A549 (cell line): Measurements from ENCODE around the gene STX19. TPM values are rescaled to one million over a fixed set of nuclear protein-coding genes. Genes with fewer than 3 reads are reported as not detected.

Experiments
- ATAC-seq, 2 experiments: fragments of 200-7000 bp in 1 of 2; fragments of >200 bp in 1 of 2; cut with Nextera tagmentation in 1 of 2; cut with Tn5 transposase in 1 of 2; 3 replicates each; pipeline versions ENCODE4 v1.8.0 to v1.9.1; 2018 to 2020; ENCODE audit warnings: mild to moderate bottlenecking in 1 of 2, moderate library complexity in 1 of 2
- CTCF ChIA-PET: fragments of 300-600 bp; sonication (Branson Sonifier 250); formaldehyde crosslinking; extraction: SDS; loops from one replicate; lab custom pipeline; 2021; ENCODE audit warnings: antibody characterized with exemption, inconsistent platforms; lab: Yijun Ruan, JAX
- POLR2A ChIA-PET: fragments of 350-600 bp; formaldehyde crosslinking; extraction: SDS; loops from one replicate; lab custom pipeline; 2021; ENCODE audit warnings: antibody characterized with exemption, inconsistent platforms; lab: Yijun Ruan, JAX
- DNase-seq, 2 experiments: peaks; one replicate each; pipeline versions ENCODE4 v3.0.0 to v3.0.0-alpha.2; 2011 to 2016; ENCODE audit warnings: low read depth in 1 of 2, low spot score in 1 of 2
- FAIRE-seq: peaks from 2 replicates; lab custom pipeline; 2011; peaks lifted over from hg19 to GRCh38; lab: Jason Lieb, UNC
- H3K27ac ChIP-seq, 2 experiments: fragments of >200 bp; sonication (Bioruptor Twin); formaldehyde crosslinking; 3 replicates each; pipeline ENCODE4 v1.5.1; 2016 to 2017
- H3K4me1 ChIP-seq: fragments of >200 bp; sonication (Bioruptor Twin); formaldehyde crosslinking; 3 replicates; pipeline ENCODE4 v1.6.1; 2016
- H3K4me2 ChIP-seq: fragments of >200 bp; sonication (Bioruptor Twin); formaldehyde crosslinking; 3 replicates; pipeline ENCODE4 v1.6.1; 2016
- H3K4me3 ChIP-seq: fragments of >200 bp; sonication (Bioruptor Twin); formaldehyde crosslinking; 3 replicates; pipeline ENCODE4 v1.5.1; 2016
- H3K9me3 ChIP-seq: fragments of >200 bp; sonication (Bioruptor Twin); formaldehyde crosslinking; 3 replicates; pipeline ENCODE4 v1.6.1; 2016
- BHLHE40 ChIP-seq: IDR thresholded peaks from 2 replicates; pipeline ENCODE4 v1.6.1; 2012; ENCODE audit warnings: low read depth, low read length, inconsistent platforms
- CTCF ChIP-seq: fragments of >200 bp; sonication (Bioruptor Twin); formaldehyde crosslinking; IDR thresholded peaks from 3 replicates; pipeline ENCODE4 v1.5.1; 2016
- EP300 ChIP-seq, 2 experiments: fragments of >200 bp; sonication (Bioruptor Twin); formaldehyde crosslinking; IDR thresholded peaks; 2 replicates in 1 of 2; 3 replicates in 1 of 2; pipeline ENCODE4 v1.6.1; 2016 to 2017
- FOXS1 ChIP-seq: fragments of 250-450 bp; sonication (Bioruptor Pico); IDR thresholded peaks from 2 replicates; pipeline ENCODE4 v1.5.0; 2020; ENCODE audit warnings: mild to moderate bottlenecking, moderate library complexity
- HDAC2 ChIP-seq: fragments of 200-600 bp; sonication (generic); IDR thresholded peaks from 2 replicates; pipeline ENCODE4 v1.6.1; 2016
- HOXB13 ChIP-seq: fragments of 250-450 bp; sonication (Bioruptor Pico); IDR thresholded peaks from 2 replicates; pipeline ENCODE4 v1.5.0; 2020; ENCODE audit warnings: low read depth, mild to moderate bottlenecking, moderate library complexity
- KDM1A ChIP-seq: fragments of 200-600 bp; sonication (generic); IDR thresholded peaks from 2 replicates; pipeline ENCODE4 v1.6.1; 2016; ENCODE audit warnings: low read depth, mild to moderate bottlenecking
- MAFK ChIP-seq: fragments of 450-650 bp; IDR thresholded peaks from 2 replicates; pipeline ENCODE4 v1.6.1; 2014; ENCODE audit not compliant: partially characterized antibody
- NFE2L2 ChIP-seq: fragments of 150-350 bp; conservative IDR thresholded peaks from 2 replicates; pipeline ENCODE4 v1.6.1; 2014; ENCODE audit warnings: low read length
- RARB ChIP-seq: fragments of 250-450 bp; sonication (Bioruptor Pico); IDR thresholded peaks from 2 replicates; pipeline ENCODE4 v1.8.0; 2021; ENCODE audit warnings: mild to moderate bottlenecking, moderate library complexity
- ZSCAN20 ChIP-seq: fragments of 250-450 bp; sonication (Bioruptor Pico); IDR thresholded peaks from 2 replicates; pipeline ENCODE4 v1.8.0; 2022; ENCODE audit warnings: mild to moderate bottlenecking, moderate library complexity
- WGBS: methylation state at CpG from one replicate; pipeline ENCODE4 v1.1.6; 2017; ENCODE audit errors: missing lambda C conversion rate; 5-methylcytosine and 5-hydroxymethylcytosine counted together
- polyA plus RNA-seq, 4 experiments: library from polyadenylated mRNA; depleted of rRNA in 3 of 4; stranded (reverse); fragments of >200 nt; fragmentation: RNase III in 1 of 4; extraction: RNeasy Plus Mini Kit Qiagen cat#74134 plus additional on column Dnase treatment in 1 of 4; gene quantifications; 2 replicates in 3 of 4; 3 replicates in 1 of 4; pipeline ENCODE4 v1.2.3, GENCODE V29; 2011 to 2017
- TF ChIP-seq, protein P1 (sequence below): fragments of 250-450 bp; sonication (Bioruptor Pico); IDR thresholded peaks from 2 replicates; pipeline ENCODE4 v1.5.0; 2020; ENCODE audit warnings: low read depth, mild to moderate bottlenecking, moderate library complexity
- TF ChIP-seq, protein P2 (sequence below): IDR thresholded peaks from 2 replicates; pipeline ENCODE4 v1.6.1; 2012; ENCODE audit warnings: low read depth, borderline replicate concordance
- TF ChIP-seq, protein P3 (sequence below): fragments of 250-450 bp; sonication (Bioruptor Pico); IDR thresholded peaks from 2 replicates; pipeline ENCODE4 v1.5.0; 2021; ENCODE audit warnings: mild to moderate bottlenecking, moderate library complexity, borderline replicate concordance

Gene STX19
- polyA plus RNA-seq, 2 of the 4 experiments (the other 2 are of a cell fraction), result 0.17 TPM; not detected in 1

DNA sequence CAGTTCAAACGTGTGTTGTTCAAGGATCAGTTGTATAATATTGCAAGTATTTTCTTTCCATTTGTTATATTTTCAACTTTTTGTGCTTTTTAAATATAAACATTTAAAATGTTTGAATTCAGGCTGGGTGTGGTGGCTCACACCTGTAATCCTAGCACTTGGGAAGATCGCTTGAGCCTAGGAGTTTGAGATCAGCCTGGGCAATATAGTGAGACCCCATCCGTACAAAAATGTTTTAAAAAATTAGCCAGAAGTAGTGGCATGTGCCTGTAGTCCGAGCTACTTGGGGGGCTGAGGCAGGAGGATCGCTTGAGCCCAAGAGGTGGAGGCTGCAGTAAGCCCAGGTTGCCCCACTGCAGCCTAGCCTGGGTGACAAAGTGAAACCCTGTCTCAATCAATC, 43.8 kb downstream of the STX19 start:
- peaks cover 22% of the 10 kb centered on the region for H3K4me1 ChIP-seq
- no peak for FAIRE-seq
- H3K4me2 ChIP-seq, result no peak overlapping the region
- no peak overlapping the region for H3K27ac ChIP-seq
- no peak for ATAC-seq
- 83% methylated on average over 5 of the region's 5 CpGs for WGBS
- ChIA-PET POLR2A (no interaction called here), CTCF (no interaction called here)
- no peak overlapping the region for H3K4me3 ChIP-seq
- DNase-seq, result no peak
- no peaks in the 10 kb centered on the region for H3K9me3 ChIP-seq
- TF ChIP-seq KDM1A (no peak), RARB (no peak), FOXS1 (CRISPR knock-in tag) (no peak), ZSCAN20 (no peak)

DNA sequence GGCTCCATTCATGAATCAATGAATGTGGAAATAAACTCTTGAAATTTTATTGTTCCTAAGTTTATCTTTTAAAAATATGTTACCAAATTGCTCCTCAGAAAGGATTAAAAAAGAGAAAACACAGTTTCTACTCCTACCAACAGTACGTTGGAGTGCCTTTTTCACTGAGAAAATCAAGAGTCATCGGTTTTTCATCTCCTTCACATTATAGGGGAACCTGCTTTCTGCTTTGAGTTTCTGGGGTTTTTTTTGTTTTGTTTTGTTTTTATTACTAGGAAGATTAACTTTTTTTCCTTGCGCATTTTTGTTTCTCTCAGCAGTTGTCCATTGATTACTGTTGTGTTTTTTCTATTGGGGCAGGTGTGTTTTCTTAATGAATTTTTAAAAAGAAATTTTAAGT, 45.0 kb downstream of the STX19 start:
- Histone ChIP-seq H3K9me3 (no peaks in the 10 kb centered on the region), H3K27ac (no peak overlapping the region), H3K4me3 (no peak overlapping the region), H3K4me1 (peaks cover 25% of the 10 kb centered on the region), H3K4me2 (no peak overlapping the region)
- 84% methylated on average over 3 of the region's 3 CpGs for WGBS
- FAIRE-seq (no peak), ATAC-seq (no peak), DNase-seq (no peak)
- ChIA-PET POLR2A (no interaction called here), CTCF (no interaction called here)
- TF ChIP-seq MAFK (peak; percentile 4), NFE2L2 (no peak)

- no peak for DNase-seq
- POLR2A ChIA-PET, result no interaction called here
- TF ChIP-seq, protein P1, sequence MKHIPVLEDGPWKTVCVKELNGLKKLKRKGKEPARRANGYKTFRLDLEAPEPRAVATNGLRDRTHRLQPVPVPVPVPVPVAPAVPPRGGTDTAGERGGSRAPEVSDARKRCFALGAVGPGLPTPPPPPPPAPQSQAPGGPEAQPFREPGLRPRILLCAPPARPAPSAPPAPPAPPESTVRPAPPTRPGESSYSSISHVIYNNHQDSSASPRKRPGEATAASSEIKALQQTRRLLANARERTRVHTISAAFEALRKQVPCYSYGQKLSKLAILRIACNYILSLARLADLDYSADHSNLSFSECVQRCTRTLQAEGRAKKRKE (CRISPR knock-in tag), result no peak
- no peak for TF ChIP-seq EP300 (IDR thresholded peaks at IDR 0.05)
- TF ChIP-seq HOXB13 (CRISPR knock-in tag), result no peak
- TF ChIP-seq, protein P2, sequence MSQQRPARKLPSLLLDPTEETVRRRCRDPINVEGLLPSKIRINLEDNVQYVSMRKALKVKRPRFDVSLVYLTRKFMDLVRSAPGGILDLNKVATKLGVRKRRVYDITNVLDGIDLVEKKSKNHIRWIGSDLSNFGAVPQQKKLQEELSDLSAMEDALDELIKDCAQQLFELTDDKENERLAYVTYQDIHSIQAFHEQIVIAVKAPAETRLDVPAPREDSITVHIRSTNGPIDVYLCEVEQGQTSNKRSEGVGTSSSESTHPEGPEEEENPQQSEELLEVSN, result no peak
- TF ChIP-seq CTCF, result no peak
- TF ChIP-seq HDAC2, result no peak
- TF ChIP-seq, protein P3, sequence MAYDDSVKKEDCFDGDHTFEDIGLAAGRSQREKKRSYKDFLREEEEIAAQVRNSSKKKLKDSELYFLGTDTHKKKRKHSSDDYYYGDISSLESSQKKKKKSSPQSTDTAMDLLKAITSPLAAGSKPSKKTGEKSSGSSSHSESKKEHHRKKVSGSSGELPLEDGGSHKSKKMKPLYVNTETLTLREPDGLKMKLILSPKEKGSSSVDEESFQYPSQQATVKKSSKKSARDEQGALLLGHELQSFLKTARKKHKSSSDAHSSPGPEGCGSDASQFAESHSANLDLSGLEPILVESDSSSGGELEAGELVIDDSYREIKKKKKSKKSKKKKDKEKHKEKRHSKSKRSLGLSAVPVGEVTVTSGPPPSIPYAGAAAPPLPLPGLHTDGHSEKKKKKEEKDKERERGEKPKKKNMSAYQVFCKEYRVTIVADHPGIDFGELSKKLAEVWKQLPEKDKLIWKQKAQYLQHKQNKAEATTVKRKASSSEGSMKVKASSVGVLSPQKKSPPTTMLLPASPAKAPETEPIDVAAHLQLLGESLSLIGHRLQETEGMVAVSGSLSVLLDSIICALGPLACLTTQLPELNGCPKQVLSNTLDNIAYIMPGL (CRISPR knock-in tag), result no peak
- no peak for TF ChIP-seq BHLHE40
- Histone ChIP-seq H3K9me3 (no peaks in the 10 kb centered on the region), H3K4me2 (peak overlapping the region; percentile 82), H3K4me3 (no peak overlapping the region), H3K4me1 (peaks cover 20% of the 10 kb centered on the region), H3K27ac (no peak overlapping the region)
- CTCF ChIA-PET, result interaction anchor here (1.2 kb wide), 1 partner anchor 9 kb away, joined by 5 read pairs; no protein-coding TSS in a partner anchor
- 91% methylated on average over 13 of the region's 13 CpGs for WGBS
- no peak for ATAC-seq
- no peak for FAIRE-seq
Observed at GRCh38 chr3:93981649-93982048, 46.7 kb downstream of the STX19 start.
